GM23338 (cell line): ENCODE data around the gene PATE3. TPM values are rescaled to one million over a fixed set of nuclear protein-coding genes. Genes with fewer than 3 reads are reported as not detected.

Source experiments
- ATAC-seq: fragments of 200-7000 bp; cut with Tn5 transposase; 3 replicates; pipeline ENCODE4 v1.9.1; 2020
- DNase-seq: peaks from one replicate; pipeline ENCODE4 v3.0.0-alpha.2; 2015; ENCODE audit warnings: low spot score
- H2AFZ ChIP-seq: fragments of 200-600 bp; sonication (generic); 2 replicates; pipeline ENCODE4 v1.8.0; 2016; ENCODE audit warnings: antibody characterized with exemption, mild to moderate bottlenecking, moderate library complexity
- H3F3A ChIP-seq: fragments of 200-600 bp; sonication (generic); replicated peaks from 2 replicates; pipeline ENCODE4 v1.8.0; 2017; ENCODE audit warnings: antibody characterized with exemption, mixed run types, low read depth
- H3K27ac ChIP-seq: fragments of 200-600 bp; sonication (generic); 2 replicates; pipeline ENCODE4 v1.6.1; 2016; ENCODE audit warnings: low read depth
- H3K27me3 ChIP-seq: fragments of 200-600 bp; sonication (generic); 2 replicates; pipeline ENCODE4 v1.8.0; 2016; ENCODE audit warnings: mild to moderate bottlenecking, mixed run types, moderate library complexity; ENCODE audit not compliant: insufficient read depth
- H3K36me3 ChIP-seq: fragments of 200-600 bp; sonication (generic); 2 replicates; pipeline ENCODE4 v1.8.0; 2016; ENCODE audit warnings: mild to moderate bottlenecking; ENCODE audit not compliant: insufficient read depth
- H3K4me1 ChIP-seq: fragments of 200-600 bp; sonication (generic); 2 replicates; pipeline ENCODE4 v1.8.0; 2016; ENCODE audit warnings: mild to moderate bottlenecking, moderate library complexity; ENCODE audit not compliant: insufficient read depth
- H3K4me2 ChIP-seq: fragments of 200-600 bp; sonication (generic); 2 replicates; pipeline ENCODE4 v1.7.1; 2017; ENCODE audit warnings: mixed run types
- H3K4me3 ChIP-seq: fragments of 200-600 bp; sonication (generic); 2 replicates; pipeline ENCODE4 v1.6.1; 2016; ENCODE audit warnings: mixed run types
- H3K79me2 ChIP-seq: fragments of 200-600 bp; sonication (generic); replicated peaks from 2 replicates; pipeline ENCODE4 v1.8.0; 2017; ENCODE audit warnings: mild to moderate bottlenecking; ENCODE audit not compliant: insufficient read depth
- H3K9me2 ChIP-seq: fragments of 200-600 bp; sonication (generic); 2 replicates; pipeline ENCODE4 v1.8.0; 2017; ENCODE audit not compliant: insufficient read depth
- H4K20me1 ChIP-seq: fragments of 200-600 bp; sonication (generic); replicated peaks from 2 replicates; pipeline ENCODE4 v1.8.0; 2017; ENCODE audit warnings: mild to moderate bottlenecking; ENCODE audit not compliant: insufficient read depth
- H3K27ac Mint-ChIP-seq: 2 replicates; pipeline ENCODE4 v1.8.0; 2020; ENCODE audit warnings: inconsistent platforms, mild to moderate bottlenecking, moderate library complexity, mixed read lengths
- H3K27me3 Mint-ChIP-seq: 3 replicates; pipeline ENCODE4 v1.8.0; 2022; ENCODE audit warnings: low read depth, mild to moderate bottlenecking, moderate library complexity, mixed read lengths, inconsistent platforms; ENCODE audit not compliant: insufficient read depth, poor library complexity
- H3K36me3 Mint-ChIP-seq: 3 replicates; pipeline ENCODE4 v1.8.0; 2021; ENCODE audit warnings: low read depth, mild to moderate bottlenecking, inconsistent platforms, moderate library complexity, mixed read lengths
- H3K4me1 Mint-ChIP-seq: 3 replicates; pipeline ENCODE4 v1.8.0; 2020; ENCODE audit warnings: mild to moderate bottlenecking, inconsistent platforms, mixed read lengths
- H3K4me3 Mint-ChIP-seq: 3 replicates; pipeline ENCODE4 v1.8.0; 2021; ENCODE audit warnings: moderate library complexity, mild to moderate bottlenecking, inconsistent platforms, mixed read lengths
- H3K9me3 Mint-ChIP-seq: 3 replicates; pipeline ENCODE4 v1.8.0; 2020; ENCODE audit warnings: moderate library complexity, mild to moderate bottlenecking, inconsistent platforms, mixed read lengths
- CREB1 ChIP-seq: fragments of 250-450 bp; sonication (Bioruptor Pico); IDR thresholded peaks from 2 replicates; pipeline ENCODE4 v1.5.0; 2020; ENCODE audit warnings: low read depth, mild to moderate bottlenecking, moderate library complexity
- CTCF ChIP-seq, 2 experiments: fragments of 200-600 bp in 1 of 2; sonication (generic) in 1 of 2; conservative IDR thresholded peaks; 2 replicates each; pipeline versions ENCODE4 v1.5.1 to v1.6.1; 2016 to 2017; ENCODE audit warnings: antibody characterized with exemption in 2 of 2, low read depth in 2 of 2, mild to moderate bottlenecking in 2 of 2, moderate library complexity in 1 of 2
- EZH2 ChIP-seq: fragments of 200-600 bp; sonication (generic); IDR thresholded peaks from one replicate; pipeline ENCODE4 v1.8.0; 2017; ENCODE audit warnings: antibody characterized with exemption, mild to moderate bottlenecking, low read depth; ENCODE audit not compliant: unreplicated experiment
- EZH2phosphoT487 ChIP-seq: fragments of 200-600 bp; sonication (generic); IDR thresholded peaks from one replicate; pipeline ENCODE4 v1.8.1; 2018; ENCODE audit warnings: antibody characterized with exemption; ENCODE audit not compliant: unreplicated experiment
- JUNB ChIP-seq: IDR thresholded peaks from one replicate; pipeline ENCODE4 v1.6.1; 2016; ENCODE audit warnings: antibody characterized with exemption; ENCODE audit not compliant: unreplicated experiment
- NANOG ChIP-seq: IDR thresholded peaks from 2 replicates; pipeline ENCODE4 v1.6.1; 2016; ENCODE audit warnings: antibody characterized with exemption, borderline replicate concordance
- POLR2AphosphoS5 ChIP-seq: IDR thresholded peaks from 2 replicates; pipeline ENCODE4 v1.6.1; 2016; ENCODE audit warnings: antibody characterized with exemption, low read depth
- REST ChIP-seq: IDR thresholded peaks from one replicate; pipeline ENCODE4 v1.6.1; 2018; ENCODE audit warnings: antibody characterized with exemption; ENCODE audit not compliant: unreplicated experiment
- STAT1 ChIP-seq: IDR thresholded peaks from one replicate; pipeline ENCODE4 v1.6.1; 2016; ENCODE audit warnings: antibody characterized with exemption; ENCODE audit not compliant: unreplicated experiment
- ZNF114 ChIP-seq: fragments of 250-450 bp; sonication (Bioruptor Pico); IDR thresholded peaks from 2 replicates; pipeline ENCODE4 v1.5.0; 2020; ENCODE audit warnings: mild to moderate bottlenecking, moderate library complexity
- ZNF331 ChIP-seq: fragments of 250-450 bp; sonication (Bioruptor Pico); IDR thresholded peaks from 2 replicates; pipeline ENCODE4 v1.5.0; 2020; ENCODE audit warnings: low read depth, mild to moderate bottlenecking, moderate library complexity
- ZNF462 ChIP-seq: fragments of 250-450 bp; sonication (Bioruptor Pico); IDR thresholded peaks from 2 replicates; pipeline ENCODE4 v1.5.0; 2020; ENCODE audit warnings: mild to moderate bottlenecking, moderate library complexity
- polyA plus RNA-seq: library from polyadenylated mRNA; unstranded; fragments of >200 nt; fragmentation: Nextera tagmentation; extraction: Ambion mirVana; gene quantifications from 2 replicates; pipeline ENCODE4 v1.2.1, GENCODE V29; 2016
- total RNA-seq: library from RNA; depleted of rRNA; stranded (reverse); fragments of >200 nt; shearing (Covaris generic); gene quantifications from 2 replicates; pipeline ENCODE4 v1.2.3, GENCODE V29; 2014
- TF ChIP-seq, protein P1 (sequence below): IDR thresholded peaks from 2 replicates; pipeline ENCODE4 v1.6.1; 2016; ENCODE audit warnings: antibody characterized with exemption

Gene PATE3
- total and polyA plus RNA-seq, 2 experiments from 2014 or later: not detected

- Histone ChIP-seq H3K27ac (no peak overlapping the region), H2AFZ (no peak overlapping the region; the same call in 1 of the 2 replicates), H3K4me3 (no peak overlapping the region), H4K20me1 (no peaks in the 10 kb centered on the region), H3K79me2 (no peaks in the 10 kb centered on the region), H3K36me3 (no peaks in the 10 kb centered on the region), H3F3A (no peaks in the 10 kb centered on the region), H3K4me1 (no peaks in the 10 kb centered on the region), H3K27me3 (no peaks in the 10 kb centered on the region), H3K9me2 (peaks cover 4% of the 10 kb centered on the region), H3K4me2 (no peak overlapping the region)
- Mint-ChIP-seq H3K27me3 (peaks cover 2% of the 10 kb centered on the region), H3K36me3 (no peaks in the 10 kb centered on the region), H3K9me3 (no peaks in the 10 kb centered on the region), H3K4me1 (no peaks in the 10 kb centered on the region), H3K4me3 (no peak overlapping the region), H3K27ac (no peak overlapping the region)
- TF ChIP-seq CTCF (conservative IDR thresholded peaks at IDR 0.05; ENCODE audit: low read depth in 2 of 2): no peak
- TF ChIP-seq, protein P1, sequence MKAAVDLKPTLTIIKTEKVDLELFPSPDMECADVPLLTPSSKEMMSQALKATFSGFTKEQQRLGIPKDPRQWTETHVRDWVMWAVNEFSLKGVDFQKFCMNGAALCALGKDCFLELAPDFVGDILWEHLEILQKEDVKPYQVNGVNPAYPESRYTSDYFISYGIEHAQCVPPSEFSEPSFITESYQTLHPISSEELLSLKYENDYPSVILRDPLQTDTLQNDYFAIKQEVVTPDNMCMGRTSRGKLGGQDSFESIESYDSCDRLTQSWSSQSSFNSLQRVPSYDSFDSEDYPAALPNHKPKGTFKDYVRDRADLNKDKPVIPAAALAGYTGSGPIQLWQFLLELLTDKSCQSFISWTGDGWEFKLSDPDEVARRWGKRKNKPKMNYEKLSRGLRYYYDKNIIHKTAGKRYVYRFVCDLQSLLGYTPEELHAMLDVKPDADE: no peak
- TF ChIP-seq JUNB: no peak
- TF ChIP-seq EZH2: no peak
- no peak for TF ChIP-seq ZNF462
- no peak for TF ChIP-seq EZH2phosphoT487
- TF ChIP-seq NANOG: no peak
- no peak for TF ChIP-seq REST
- TF ChIP-seq ZNF114 (CRISPR knock-in tag): no peak
- no peak for TF ChIP-seq CREB1
- no peak for TF ChIP-seq ZNF331 (CRISPR knock-in tag)
- no peak for TF ChIP-seq STAT1
- TF ChIP-seq POLR2AphosphoS5: no peak
- ATAC-seq: no peak
- DNase-seq: no peak
Measured at GRCh38 chr11:125772834-125773505, 15.0 kb upstream of the PATE3 start.
